K562 (cell line): ENCODE data around the gene REEP2. TPM values are rescaled to one million over a fixed set of nuclear protein-coding genes. Genes with fewer than 3 reads are reported as not detected.
"Not testable (repeated sequence)": the region's sequence is repeated elsewhere in the genome, so short reads cannot be mapped to it uniquely, and the experiment has no call there.

ENCODE experiments used
- ATAC-seq: fragments of 200-7000 bp; cut with Tn5 transposase; 3 replicates; pipeline ENCODE4 v1.9.1; 2020; ENCODE audit warnings: moderate library complexity
- BruUV-seq: library from RNA; stranded (reverse); fragments of 400-500 nt; replicated peaks from 2 replicates; lab custom pipeline; 2021; lab: Mats Ljungman, UMichigan
- CTCF ChIA-PET: fragments of 300-600 bp; formaldehyde crosslinking; extraction: SDS; loops from one replicate; lab custom pipeline; 2021; ENCODE audit warnings: low intra/inter-chr PET ratio; lab: Yijun Ruan, JAX
- POLR2A ChIA-PET: fragments of 300-600, 350-650 bp; sonication (Branson Sonifier 250); formaldehyde crosslinking; extraction: SDS; loops from one replicate; lab custom pipeline; 2021; ENCODE audit warnings: antibody characterized with exemption, inconsistent platforms; lab: Yijun Ruan, JAX
- DNase-seq, 4 experiments: peaks; one replicate each; pipeline versions ENCODE4 v3.0.0 to v3.0.0-alpha.2; 2011 to 2018; ENCODE audit warnings: low spot score in 3 of 4, mixed read lengths in 3 of 4; ENCODE audit errors: extremely low read depth in 1 of 4
- FAIRE-seq: peaks from 2 replicates; lab custom pipeline; 2011; peaks lifted over from hg19 to GRCh38; lab: Jason Lieb, UNC
- H2AFZ ChIP-seq: 2 replicates; pipeline ENCODE4 v1.6.0; 2011; ENCODE audit warnings: low read depth, low read length, control low read depth, inconsistent platforms
- H3K27ac ChIP-seq: fragments of 200-600 bp; 3 replicates; pipeline ENCODE4 v1.8.0; 2011; ENCODE audit warnings: low read depth, mild to moderate bottlenecking, control low read depth, inconsistent platforms, low read length, moderate library complexity, mixed read lengths; ENCODE audit errors: extremely low read depth
- H3K27me3 ChIP-seq, 2 experiments: fragments of 300-600 bp in 1 of 2; 2 replicates in 1 of 2; 3 replicates in 1 of 2; pipeline versions ENCODE4 v1.6.0 to v1.8.0; 2011; ENCODE audit warnings: inconsistent platforms in 2 of 2, low read length in 2 of 2, mild to moderate bottlenecking in 1 of 2, mixed read lengths in 1 of 2, moderate library complexity in 1 of 2; ENCODE audit not compliant: control insufficient read depth in 2 of 2, insufficient read depth in 2 of 2
- H3K36me3 ChIP-seq: fragments of 300-600 bp; 3 replicates; pipeline ENCODE4 v1.8.0; 2011; ENCODE audit warnings: mild to moderate bottlenecking, low read length, inconsistent platforms; ENCODE audit not compliant: control insufficient read depth, insufficient read depth
- H3K4me1 ChIP-seq, 2 experiments: fragments of 200-600 bp in 1 of 2; replicated peaks in 1 of 2; 2 replicates in 1 of 2; 3 replicates in 1 of 2; pipeline versions ENCODE4 v1.5.1 to v1.8.0; 2011; ENCODE audit warnings: inconsistent platforms in 2 of 2, low read length in 2 of 2, mild to moderate bottlenecking in 1 of 2, mixed read lengths in 1 of 2, moderate library complexity in 1 of 2; ENCODE audit not compliant: control insufficient read depth in 2 of 2, insufficient read depth in 2 of 2
- H3K4me2 ChIP-seq: 2 replicates; pipeline ENCODE4 v1.6.1; 2011; ENCODE audit warnings: low read length, control low read depth, inconsistent platforms, mixed read lengths; ENCODE audit not compliant: insufficient read depth
- H3K4me3 ChIP-seq: fragments of 200-600 bp; sonication (generic), shearing (Covaris generic); 2 replicates; pipeline ENCODE4 v1.5.1; 2016; ENCODE audit warnings: control low read depth, inconsistent platforms
- H3K79me2 ChIP-seq: fragments of 200-600 bp; 3 replicates; pipeline ENCODE4 v1.8.0; 2011; ENCODE audit warnings: low read length, inconsistent platforms; ENCODE audit not compliant: control insufficient read depth, insufficient read depth
- H3K9ac ChIP-seq, 2 experiments: 2 replicates each; pipeline versions ENCODE4 v1.6.0 to v1.6.1; 2011; ENCODE audit warnings: low read depth in 2 of 2, low read length in 2 of 2, control low read depth in 1 of 2, inconsistent platforms in 1 of 2, mild to moderate bottlenecking in 1 of 2, mixed read lengths in 1 of 2; ENCODE audit not compliant: insufficient read depth in 1 of 2
- H3K9me1 ChIP-seq: one replicate; pipeline ENCODE4 v1.6.0; 2011; ENCODE audit warnings: inconsistent platforms, mild to moderate bottlenecking, low read length, moderate library complexity; ENCODE audit not compliant: control insufficient read depth, insufficient read depth
- H3K9me3 ChIP-seq: replicated peaks from 2 replicates; pipeline ENCODE4 v1.5.1; 2011; ENCODE audit warnings: low read depth, low read length, inconsistent platforms; ENCODE audit not compliant: control insufficient read depth, insufficient read depth
- H4K20me1 ChIP-seq: replicated peaks from 2 replicates; pipeline ENCODE4 v1.6.1; 2011; ENCODE audit warnings: low read length, inconsistent platforms, mixed read lengths; ENCODE audit not compliant: control insufficient read depth, insufficient read depth
- ARID2 ChIP-seq: fragments of 450-650 bp; IDR thresholded peaks from 2 replicates; pipeline ENCODE4 v1.6.1; 2017; ENCODE audit warnings: antibody characterized with exemption, mild to moderate bottlenecking
- ATF7 ChIP-seq: fragments of 450-650 bp; IDR thresholded peaks from 2 replicates; pipeline ENCODE4 v1.7.1; 2014; ENCODE audit warnings: mild to moderate bottlenecking, moderate library complexity
- CXXC5 ChIP-seq: fragments of 250-450 bp; sonication (Bioruptor Pico); IDR thresholded peaks from 2 replicates; pipeline ENCODE4 v1.8.0; 2022; ENCODE audit warnings: inconsistent platforms, mild to moderate bottlenecking, moderate library complexity
- DEAF1 ChIP-seq: fragments of 450-650 bp; formaldehyde crosslinking; IDR thresholded peaks from 2 replicates; pipeline ENCODE4 v1.4.0; 2020; ENCODE audit warnings: mild to moderate bottlenecking, moderate library complexity
- MAZ ChIP-seq, 2 experiments: fragments of 450-650 bp in 1 of 2; sonication (generic) in 1 of 2; formaldehyde crosslinking; IDR thresholded peaks in 1 of 2; conservative IDR thresholded peaks in 1 of 2; 2 replicates each; pipeline versions ENCODE4 v1.4.0 to v1.5.0; 2020; ENCODE audit warnings: mild to moderate bottlenecking in 1 of 2, missing genetic modification reagents in 1 of 2
- NFIC ChIP-seq: fragments of 450-650 bp; IDR thresholded peaks from 2 replicates; pipeline ENCODE4 v1.6.1; 2017; ENCODE audit warnings: mild to moderate bottlenecking, inconsistent platforms
- REST ChIP-seq, 2 experiments: fragments of 450-650 bp; formaldehyde crosslinking in 1 of 2; IDR thresholded peaks; 2 replicates each; pipeline versions ENCODE4 v1.4.0 to v1.6.1; 2014 to 2020; ENCODE audit warnings: mild to moderate bottlenecking in 2 of 2, borderline replicate concordance in 1 of 2, low read depth in 1 of 2
- RFX1 ChIP-seq: fragments of 450-650 bp; IDR thresholded peaks from 2 replicates; pipeline ENCODE4 v1.6.1; 2016; ENCODE audit warnings: mild to moderate bottlenecking, moderate library complexity
- SMC3 ChIP-seq: conservative IDR thresholded peaks from 2 replicates; pipeline ENCODE4 v1.6.1; 2011; ENCODE audit warnings: low read depth, low read length, improper control_type of control experiment; ENCODE audit not compliant: insufficient read depth
- STAG1 ChIP-seq: sonication (generic); formaldehyde crosslinking; IDR thresholded peaks from 2 replicates; pipeline ENCODE4 v1.5.0; 2020; ENCODE audit warnings: missing genetic modification reagents, borderline replicate concordance
- WGBS: fragments of 100-300 bp; shearing (Covaris generic); methylation state at CpG from one replicate; pipeline ENCODE4 v1.1.6; 2016; ENCODE audit warnings: low coverage, mixed read lengths; ENCODE audit not compliant: insufficient coverage; ENCODE audit errors: missing lambda C conversion rate; 5-methylcytosine and 5-hydroxymethylcytosine counted together
- in situ Hi-C: fragments of 300-500 bp; cut with MboI; formaldehyde crosslinking; loops from 4 replicates; pipeline ENCODE4 v1.15.0; 2018; ENCODE audit warnings: inconsistent platforms, mixed read lengths
- intact Hi-C: fragments of 100-400 bp; cut with micrococcal nuclease; formaldehyde crosslinking; loops from 2 replicates; pipeline ENCODE4 v1.14.2; 2022
- polyA plus RNA-seq, 8 experiments: library from polyadenylated mRNA; depleted of rRNA in 4 of 8; stranded (reverse) in 5 of 8; unstranded in 3 of 8; fragments of >200 nt; fragmentation: Nextera tagmentation in 2 of 8; fragmentation: Illumina TruSeq in 1 of 8; extraction: Ambion mirVana in 2 of 8; extraction: Trizol in 1 of 8; gene quantifications; 2 replicates each; pipeline versions ENCODE4 v1.2.1 to v1.2.3, GENCODE V29; 2011 to 2014; ENCODE audit warnings: inconsistent platforms in 1 of 8, missing spikeins in 1 of 8
- total RNA-seq, 7 experiments: library from RNA; depleted of rRNA in 6 of 7; stranded (reverse); fragments of >200 nt in 6 of 7; fragmentation: Illumina TruSeq in 2 of 7; extraction: Trizol in 2 of 7; gene quantifications; 2 replicates each; pipeline versions ENCODE4 v1.2.1 to v1.2.3, GENCODE V29; 2011 to 2021; ENCODE audit warnings: low replicate concordance in 1 of 7

Gene REEP2
- total and polyA plus RNA-seq, 9 of the 15 experiments (the other 6 are each of a cell fraction or from before 2014, with no cell fraction given): 0.03 to 1.1 (median 0.12) TPM; not detected in 1

DNA sequence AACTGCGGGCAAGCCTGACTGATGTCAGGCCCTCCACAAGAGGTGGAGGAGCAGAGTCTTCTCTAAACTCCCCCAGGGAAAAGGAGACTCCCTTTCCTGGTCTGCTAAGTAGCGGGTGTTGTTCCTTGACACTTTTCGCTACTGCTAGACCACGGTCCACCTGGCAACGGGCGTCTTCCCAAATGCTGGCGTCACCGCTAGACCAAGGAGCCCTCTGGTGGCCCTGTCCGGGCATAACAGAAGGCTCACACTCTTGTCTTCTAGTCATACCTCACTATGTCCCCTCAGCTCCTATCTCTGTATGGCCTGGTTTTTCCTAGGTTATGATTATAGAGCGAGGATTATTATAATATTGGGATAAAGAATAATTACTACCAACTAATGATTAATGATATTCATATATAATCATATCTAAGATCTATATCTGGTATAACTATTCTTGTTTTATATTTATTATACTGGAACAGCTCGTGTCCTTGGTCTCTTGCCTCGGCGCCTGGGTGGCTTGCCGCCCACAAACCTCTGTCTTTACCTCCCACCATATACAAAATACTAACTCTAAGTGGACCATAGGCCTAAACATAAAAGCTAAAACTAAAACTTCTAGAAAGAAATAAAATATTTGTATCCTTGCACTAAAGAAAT, 27.7 kb upstream of the REEP2 start:
- not testable (repeated sequence) for H3K79me2 ChIP-seq; BruUV-seq; TF ChIP-seq REST (CRISPR knock-in tag; IDR thresholded peaks at IDR 0.05; ENCODE audit: low read depth)
- TF ChIP-seq RFX1: peak; percentile 58
- peak; percentile 56; the same call in 1 of the 2 replicates for TF ChIP-seq REST (IDR thresholded peaks at IDR 0.05; ENCODE audit: borderline replicate concordance)
- TF ChIP-seq STAG1 (CRISPR knock-in tag): peak; percentile 45; the same call in 1 of the 2 replicates
- TF ChIP-seq MAZ (CRISPR knock-in tag; conservative IDR thresholded peaks at IDR 0.05 in 1 of 2, IDR thresholded peaks at IDR 0.05 in 1 of 2): 0 out of 4 replicates have a peak, but pooled peaks of 1 of the 2 experiments have one; percentile 20
- peak; percentile 49; the same call in 1 of the 2 replicates for TF ChIP-seq ATF7
- TF ChIP-seq ARID2: 0 out of 2 replicates have a peak, but pooled peaks have one; percentile 19
- peak; percentile 54; the same call in 1 of the 2 replicates for TF ChIP-seq SMC3
- 0 out of 2 replicates have a peak, but pooled peaks have one; percentile 33 for TF ChIP-seq CXXC5 (CRISPR knock-in tag)
- TF ChIP-seq DEAF1 (CRISPR knock-in tag): peak; percentile 57
- TF ChIP-seq NFIC: peak; percentile 47

More for the DNA sequence above, 27.7 kb upstream of the REEP2 start:
- not testable (repeated sequence) for H4K20me1 ChIP-seq, H3K27me3 ChIP-seq, H3K9me1 ChIP-seq, H3K27ac ChIP-seq, H3K9ac ChIP-seq, FAIRE-seq, H3K4me1 ChIP-seq, H2AFZ ChIP-seq, H3K9me3 ChIP-seq, H3K4me2 ChIP-seq, ATAC-seq, H3K4me3 ChIP-seq
- WGBS: 45% methylated on average over 13 of the region's 14 CpGs
- H3K36me3 ChIP-seq: peaks cover 52% of the 10 kb centered on the region; the same call in 2 of the 3 replicates
- in situ Hi-C loops: loop anchor here (25.0 kb wide), 1 partner anchor 224 kb away; the partner anchor contains the start of genes BRD8 and KIF20A
- ChIA-PET CTCF (interaction anchor here (1.5 kb wide), 1 partner anchor 59 kb away, joined by 5 read pairs; the partner anchor contains the start of gene KDM3B), POLR2A (interaction anchor here (0.6 to 1.8 kb wide), 6 partner anchors 27 to 290 kb away, joined by 3 to 5 read pairs (median 3); partner anchors contain the start of genes ETF1 and FAM53C)
- intact Hi-C loops: loop anchor here (2.0 kb wide), 3 partner anchors 56 to 230 kb away; no protein-coding TSS in a partner anchor
- peak in 1 of 4 experiments; percentile 65 for DNase-seq
